ENCODE results near the gene SUPT20H. TPM values are rescaled to one million over a fixed set of nuclear protein-coding genes. Genes with fewer than 3 reads are reported as not detected.

SUPT20H gene
- total and polyA plus RNA-seq, 12 donors: 17.9 to 55.2 (median 40.4) TPM

DNA sequence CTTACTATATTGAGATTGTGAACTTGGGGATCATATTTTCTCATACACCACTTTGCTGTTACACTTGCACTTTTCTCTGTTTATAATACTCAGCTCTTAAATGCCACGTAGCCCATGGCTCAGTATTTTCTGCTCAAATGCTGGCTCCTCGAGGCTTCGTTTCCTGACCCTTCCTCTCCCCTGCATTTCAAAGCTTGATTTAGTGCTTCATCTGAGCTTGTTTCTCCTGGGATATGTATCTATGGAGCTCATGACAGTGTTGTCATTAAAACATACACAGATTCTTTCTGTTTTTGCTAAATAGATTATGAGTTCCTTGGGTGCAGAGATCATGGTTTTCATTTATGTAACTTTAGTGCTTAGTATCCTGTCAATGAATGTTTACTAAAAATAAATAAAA is 34.6 kb upstream of the SUPT20H start:
- no peaks in the 10 kb centered on the region for H3K36me3 ChIP-seq (replicated peaks in 1 of 2)
- TF ChIP-seq, protein P1, sequence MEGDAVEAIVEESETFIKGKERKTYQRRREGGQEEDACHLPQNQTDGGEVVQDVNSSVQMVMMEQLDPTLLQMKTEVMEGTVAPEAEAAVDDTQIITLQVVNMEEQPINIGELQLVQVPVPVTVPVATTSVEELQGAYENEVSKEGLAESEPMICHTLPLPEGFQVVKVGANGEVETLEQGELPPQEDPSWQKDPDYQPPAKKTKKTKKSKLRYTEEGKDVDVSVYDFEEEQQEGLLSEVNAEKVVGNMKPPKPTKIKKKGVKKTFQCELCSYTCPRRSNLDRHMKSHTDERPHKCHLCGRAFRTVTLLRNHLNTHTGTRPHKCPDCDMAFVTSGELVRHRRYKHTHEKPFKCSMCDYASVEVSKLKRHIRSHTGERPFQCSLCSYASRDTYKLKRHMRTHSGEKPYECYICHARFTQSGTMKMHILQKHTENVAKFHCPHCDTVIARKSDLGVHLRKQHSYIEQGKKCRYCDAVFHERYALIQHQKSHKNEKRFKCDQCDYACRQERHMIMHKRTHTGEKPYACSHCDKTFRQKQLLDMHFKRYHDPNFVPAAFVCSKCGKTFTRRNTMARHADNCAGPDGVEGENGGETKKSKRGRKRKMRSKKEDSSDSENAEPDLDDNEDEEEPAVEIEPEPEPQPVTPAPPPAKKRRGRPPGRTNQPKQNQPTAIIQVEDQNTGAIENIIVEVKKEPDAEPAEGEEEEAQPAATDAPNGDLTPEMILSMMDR (IDR thresholded peaks at IDR 0.05): no peak
- no peak for TF ChIP-seq POLR2A (IDR thresholded peaks at IDR 0.05)
- no peaks in the 10 kb centered on the region for H3K9me3 ChIP-seq (replicated peaks in 1 of 3)
- no peak overlapping the region for H3K27ac ChIP-seq
- no peak for DNase-seq
- H3K4me3 ChIP-seq: no peak overlapping the region
- intact Hi-C loops (cut with DNase I): no loop called here
- no peaks in the 10 kb centered on the region for H3K27me3 ChIP-seq
- H3K4me1 ChIP-seq (replicated peaks in 1 of 2): no peaks in the 10 kb centered on the region
- 28 to 46% (median 43%) methylated on average over 3 of the region's 3 CpGs for WGBS, 4 donors

DNA sequence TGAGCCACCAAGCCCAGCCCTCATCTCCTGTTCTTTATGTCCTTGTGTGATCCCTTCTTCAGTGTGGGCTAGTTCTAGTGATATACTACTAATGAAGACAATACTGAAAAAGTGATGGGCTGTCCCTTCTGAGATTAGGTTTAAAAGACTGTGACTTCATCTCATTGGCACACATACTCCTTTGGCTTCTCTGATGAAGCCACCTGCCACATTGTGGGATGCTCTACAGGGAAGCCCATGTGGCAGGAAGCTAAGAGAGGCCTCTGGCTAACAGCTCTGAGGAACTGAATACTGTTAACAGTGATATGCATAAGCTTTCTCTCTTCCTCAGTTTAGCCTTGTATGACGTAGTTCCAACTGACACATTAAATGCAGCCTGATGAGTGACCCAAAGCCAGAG is 32.3 kb upstream of the SUPT20H start:
- no peak for DNase-seq
- Histone ChIP-seq H3K4me3 (no peak overlapping the region), H3K4me1 (replicated peaks in 1 of 2) (no peaks in the 10 kb centered on the region), H3K9me3 (replicated peaks in 1 of 3) (no peaks in the 10 kb centered on the region), H3K27ac (no peak overlapping the region), H3K27me3 (no peaks in the 10 kb centered on the region), H3K36me3 (replicated peaks in 1 of 2) (no peaks in the 10 kb centered on the region)
- TF ChIP-seq, protein P1 (IDR thresholded peaks at IDR 0.05): no peak
- no peak for TF ChIP-seq POLR2A (IDR thresholded peaks at IDR 0.05)
- WGBS, 4 donors: 56 to 63% (median 59%) methylated on average over 1 of the region's 1 CpG
- intact Hi-C loops (cut with DNase I): no loop called here

DNA sequence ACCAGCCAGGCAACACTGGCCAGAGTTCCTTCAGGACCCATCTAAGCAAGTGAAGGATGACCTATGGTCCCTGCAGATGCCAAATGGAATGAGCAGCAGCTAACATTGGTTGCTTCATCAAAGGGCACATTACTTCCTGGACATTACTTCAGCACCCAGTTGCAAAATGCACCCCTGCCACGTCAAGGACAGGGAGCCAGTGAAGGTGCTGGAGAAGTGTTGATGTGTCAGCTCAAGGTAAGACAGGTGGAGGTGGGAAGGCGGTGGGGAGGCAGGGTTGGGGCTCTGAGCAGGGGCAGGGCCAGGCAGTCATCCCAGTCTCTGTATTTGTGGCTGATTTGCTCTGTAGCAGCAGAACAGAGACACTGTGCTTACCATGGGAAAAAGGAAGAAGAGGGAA is 31.4 kb upstream of the SUPT20H start:
- H3K9me3 ChIP-seq (replicated peaks in 1 of 3): no peaks in the 10 kb centered on the region
- H3K4me1 ChIP-seq (replicated peaks in 1 of 2): no peaks in the 10 kb centered on the region
- intact Hi-C loops (cut with DNase I): no loop called here
- no peaks in the 10 kb centered on the region for H3K36me3 ChIP-seq (replicated peaks in 1 of 2)
- H3K27me3 ChIP-seq: no peaks in the 10 kb centered on the region
- H3K27ac ChIP-seq: no peak overlapping the region
- DNase-seq: no peak
- no peak overlapping the region for H3K4me3 ChIP-seq
- WGBS, 4 donors: 60 to 91% (median 67%) methylated on average over 2 of the region's 2 CpGs
- TF ChIP-seq, protein P1 (IDR thresholded peaks at IDR 0.05): no peak
- TF ChIP-seq POLR2A (IDR thresholded peaks at IDR 0.05): no peak

DNA sequence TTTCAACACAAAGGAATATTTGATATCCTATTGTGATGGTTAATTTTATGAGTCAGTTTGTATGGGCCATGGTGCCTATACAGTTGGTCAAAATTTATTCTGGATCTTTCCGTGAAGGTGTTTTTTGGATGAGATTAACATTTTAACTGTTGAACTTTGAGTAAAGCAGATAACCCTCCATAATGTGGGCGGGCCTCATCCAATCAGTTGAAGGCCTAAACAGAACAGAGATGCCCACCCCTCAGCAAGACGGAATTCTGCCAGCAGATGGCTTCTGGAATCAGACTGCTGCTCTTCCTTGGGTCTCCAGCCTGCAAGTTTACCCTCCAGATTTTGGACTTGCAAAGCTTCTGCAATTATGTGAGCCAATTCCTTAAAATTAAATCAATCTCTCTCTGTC is 30.0 kb upstream of the SUPT20H start:
- H3K9me3 ChIP-seq (replicated peaks in 1 of 3): no peaks in the 10 kb centered on the region
- TF ChIP-seq, protein P1 (IDR thresholded peaks at IDR 0.05): no peak
- TF ChIP-seq POLR2A (IDR thresholded peaks at IDR 0.05): no peak
- H3K4me1 ChIP-seq (replicated peaks in 1 of 2): no peaks in the 10 kb centered on the region
- 75 to 91% (median 84%) methylated on average over 3 of the region's 3 CpGs for WGBS, 4 donors
- no peak overlapping the region for H3K27ac ChIP-seq
- no peaks in the 10 kb centered on the region for H3K27me3 ChIP-seq
- intact Hi-C loops (cut with DNase I): no loop called here
- no peak for DNase-seq
- H3K36me3 ChIP-seq (replicated peaks in 1 of 2): no peaks in the 10 kb centered on the region
- no peak overlapping the region for H3K4me3 ChIP-seq

All from adrenal gland (tissue), 12 donors.